DMS 273 (cell line): ENCODE results near the gene DCXR.

Experiments
- DNase-seq: peaks from one replicate; lab custom pipeline; 2025; ENCODE audit not compliant: unreplicated experiment; lab: John Stamatoyannopoulos, UW

Gene DCXR

GRCh38 chr17:82073446-82073845, 35.9 kb upstream of the DCXR start:
- DNase-seq, result no peak

- no peak for DNase-seq
Observed at GRCh38 chr17:82072827-82073226, 35.3 kb upstream of the DCXR start.

GRCh38 chr17:82070611-82071010, 33.1 kb upstream of the DCXR start:
- DNase-seq, result no peak

- peak; percentile 83 for DNase-seq
Observed at GRCh38 chr17:82065638-82066303, 28.3 kb upstream of the DCXR start, which contains the start of gene DUS1L. TSS of gene DUS1L (minus strand) at chr17:82065804. CDS start at chr17:82065059, 745 bp downstream.

GRCh38 chr17:82065193-82065637, 27.7 kb upstream of the DCXR start:
- DNase-seq, result peak; percentile 73

GRCh38 chr17:82064433-82065192, 27.1 kb upstream of the DCXR start:
- DNase-seq, result no peak

- DNase-seq, result no peak
Observed at GRCh38 chr17:82063424-82064415, 26.2 kb upstream of the DCXR start.

GRCh38 chr17:82062984-82063368, 25.5 kb upstream of the DCXR start:
- no peak for DNase-seq

GRCh38 chr17:82062076-82062983, 24.8 kb upstream of the DCXR start:
- no peak for DNase-seq

GRCh38 chr17:82061047-82061925, 23.8 kb upstream of the DCXR start:
- no peak for DNase-seq

- no peak for DNase-seq
Observed at GRCh38 chr17:82060614-82061013, 23.1 kb upstream of the DCXR start.

- no peak for DNase-seq
Observed at GRCh38 chr17:82060001-82060380, 22.5 kb upstream of the DCXR start.

- peak; percentile 58 for DNase-seq
Observed at GRCh38 chr17:82059272-82060000, 21.9 kb upstream of the DCXR start.

- no peak for DNase-seq
Observed at GRCh38 chr17:82058855-82059249, 21.4 kb upstream of the DCXR start.

- DNase-seq, result peak; percentile 56
Observed at GRCh38 chr17:82058230-82058854, 20.8 kb upstream of the DCXR start.

GRCh38 chr17:82056729-82057621, 19.5 kb upstream of the DCXR start:
- no peak for DNase-seq
